ENCODE measurements around the gene PRMT1. TPM values are rescaled to one million over a fixed set of nuclear protein-coding genes. Genes with fewer than 3 reads are reported as not detected.

Gene PRMT1
- total RNA-seq, 1 donor from 2014 or later, result 156 TPM

GRCh38 chr19:49651820-49652550, 25.1 kb upstream of the PRMT1 start:
- no peak for DNase-seq (ENCODE audit: extremely low spot score in 2 of 2)
- H3K36me3 ChIP-seq, result peaks cover 4 to 80% of the 10 kb centered on the region in 2 donors

GRCh38 chr19:49652551-49653465, 24.3 kb upstream of the PRMT1 start:
- no peak for DNase-seq (ENCODE audit: extremely low spot score in 2 of 2)
- intact Hi-C loops (cut with DNase I), result no loop called here
- H3K36me3 ChIP-seq, result peaks cover 4 to 81% of the 10 kb centered on the region in 2 donors
- H3K27me3 ChIP-seq, result no peaks in the 10 kb centered on the region
- no peaks in the 10 kb centered on the region for H3K4me1 ChIP-seq
- TF ChIP-seq POLR2AphosphoS5 (IDR thresholded peaks at IDR 0.05; ENCODE audit: insufficient read depth in 1 of 2, low read depth in 1 of 2) (no peak), CTCF (IDR thresholded peaks at IDR 0.05) (no peak), POLR2A (IDR thresholded peaks at IDR 0.05) (no peak)
- no peaks in the 10 kb centered on the region for H3K9me3 ChIP-seq
- H3K27ac ChIP-seq, result no peak overlapping the region
- no peak overlapping the region for H3K4me3 ChIP-seq

More at GRCh38 chr19:49651820-49652550, 25.1 kb upstream of the PRMT1 start:
- no peak overlapping the region for H3K4me3 ChIP-seq
- no peak overlapping the region for H3K27ac ChIP-seq
- no peaks in the 10 kb centered on the region for H3K27me3 ChIP-seq
- no peaks in the 10 kb centered on the region for H3K4me1 ChIP-seq
- TF ChIP-seq CTCF (IDR thresholded peaks at IDR 0.05), result no peak
- no peaks in the 10 kb centered on the region for H3K9me3 ChIP-seq
- intact Hi-C loops (cut with DNase I), result no loop called here

- Histone ChIP-seq H3K4me3 (no peak overlapping the region), H3K27ac (no peak overlapping the region), H3K4me1 (no peaks in the 10 kb centered on the region), H3K27me3 (no peaks in the 10 kb centered on the region), H3K36me3 (peaks cover 4 to 87% of the 10 kb centered on the region in 2 donors), H3K9me3 (no peaks in the 10 kb centered on the region)
- no peak for DNase-seq (ENCODE audit: extremely low spot score in 2 of 2)
- no peak for TF ChIP-seq CTCF (IDR thresholded peaks at IDR 0.05)
- TF ChIP-seq POLR2AphosphoS5 (IDR thresholded peaks at IDR 0.05; ENCODE audit: insufficient read depth in 1 of 2, low read depth in 1 of 2), result no peak
- no peak for TF ChIP-seq POLR2A (IDR thresholded peaks at IDR 0.05)
- intact Hi-C loops (cut with DNase I), result no loop called here
These were observed 23.6 kb upstream of the PRMT1 start for GRCh38 chr19:49653466-49653806.

GRCh38 chr19:49654581-49654980, 22.5 kb upstream of the PRMT1 start:
- no peaks in the 10 kb centered on the region for H3K27me3 ChIP-seq
- H3K4me1 ChIP-seq, result no peaks in the 10 kb centered on the region
- intact Hi-C loops (cut with DNase I), result no loop called here
- H3K27ac ChIP-seq, result no peak overlapping the region
- no peak for DNase-seq (ENCODE audit: extremely low spot score in 2 of 2)
- H3K9me3 ChIP-seq, result no peaks in the 10 kb centered on the region
- TF ChIP-seq POLR2AphosphoS5 (IDR thresholded peaks at IDR 0.05; ENCODE audit: insufficient read depth in 1 of 2, low read depth in 1 of 2), result no peak
- no peak for TF ChIP-seq POLR2A (IDR thresholded peaks at IDR 0.05)
- no peak for TF ChIP-seq CTCF (IDR thresholded peaks at IDR 0.05)
- H3K36me3 ChIP-seq, result peaks cover 4 to 92% of the 10 kb centered on the region in 2 donors
- no peak overlapping the region for H3K4me3 ChIP-seq
